NB4 (cell line): Measurements from ENCODE around the gene IKBKE.

Experiments used
- DNase-seq: peaks from one replicate; pipeline ENCODE4 v3.0.0; 2010; ENCODE audit warnings: low read depth
- H3K4me3 ChIP-seq: one replicate; pipeline ENCODE4 v1.5.1; 2011; ENCODE audit warnings: mild to moderate bottlenecking, low read depth, low read length, moderate library complexity
- MYC ChIP-seq: IDR thresholded peaks from 2 replicates; pipeline ENCODE4 v1.6.1; 2011; ENCODE audit warnings: low read depth, low read length
- POLR2A ChIP-seq: IDR thresholded peaks from 2 replicates; pipeline ENCODE4 v1.6.1; 2011; ENCODE audit warnings: mild to moderate bottlenecking; ENCODE audit not compliant: insufficient read length; ENCODE audit errors: extremely low read depth
- TF ChIP-seq, protein P1 (sequence below): IDR thresholded peaks from 2 replicates; pipeline ENCODE4 v1.6.1; 2011; ENCODE audit warnings: low read depth, low read length
- TF ChIP-seq, protein P2 (sequence below): IDR thresholded peaks from one replicate; pipeline ENCODE4 v1.5.1; 2012; ENCODE audit warnings: low read depth, low read length

The IKBKE gene

GRCh38 chr1:206469933-206470691, at the start of gene IKBKE:
TSS of gene IKBKE (plus strand) at chr1:206470476. CDS start at chr1:206473228, 2,752 bp downstream.
- TF ChIP-seq, protein P1, sequence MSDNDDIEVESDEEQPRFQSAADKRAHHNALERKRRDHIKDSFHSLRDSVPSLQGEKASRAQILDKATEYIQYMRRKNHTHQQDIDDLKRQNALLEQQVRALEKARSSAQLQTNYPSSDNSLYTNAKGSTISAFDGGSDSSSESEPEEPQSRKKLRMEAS, result peak; percentile 4; the same call in 1 of the 2 replicates
- peak; percentile 66 for TF ChIP-seq POLR2A
- TF ChIP-seq, protein P2, sequence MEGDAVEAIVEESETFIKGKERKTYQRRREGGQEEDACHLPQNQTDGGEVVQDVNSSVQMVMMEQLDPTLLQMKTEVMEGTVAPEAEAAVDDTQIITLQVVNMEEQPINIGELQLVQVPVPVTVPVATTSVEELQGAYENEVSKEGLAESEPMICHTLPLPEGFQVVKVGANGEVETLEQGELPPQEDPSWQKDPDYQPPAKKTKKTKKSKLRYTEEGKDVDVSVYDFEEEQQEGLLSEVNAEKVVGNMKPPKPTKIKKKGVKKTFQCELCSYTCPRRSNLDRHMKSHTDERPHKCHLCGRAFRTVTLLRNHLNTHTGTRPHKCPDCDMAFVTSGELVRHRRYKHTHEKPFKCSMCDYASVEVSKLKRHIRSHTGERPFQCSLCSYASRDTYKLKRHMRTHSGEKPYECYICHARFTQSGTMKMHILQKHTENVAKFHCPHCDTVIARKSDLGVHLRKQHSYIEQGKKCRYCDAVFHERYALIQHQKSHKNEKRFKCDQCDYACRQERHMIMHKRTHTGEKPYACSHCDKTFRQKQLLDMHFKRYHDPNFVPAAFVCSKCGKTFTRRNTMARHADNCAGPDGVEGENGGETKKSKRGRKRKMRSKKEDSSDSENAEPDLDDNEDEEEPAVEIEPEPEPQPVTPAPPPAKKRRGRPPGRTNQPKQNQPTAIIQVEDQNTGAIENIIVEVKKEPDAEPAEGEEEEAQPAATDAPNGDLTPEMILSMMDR, result peak; percentile 24
- peak; percentile 53 for TF ChIP-seq MYC
- peak within 1 kb of the TSS; percentile 94 for H3K4me3 ChIP-seq
- DNase-seq, result peak; percentile 95

GRCh38 chr1:206421616-206422340, 48.5 kb upstream of the IKBKE start:
- no peak overlapping the region for H3K4me3 ChIP-seq
- no peak for DNase-seq
- TF ChIP-seq, protein P1, result no peak
- TF ChIP-seq POLR2A (no peak), MYC (no peak)
- TF ChIP-seq, protein P2, result no peak

- TF ChIP-seq, protein P2, result no peak
- TF ChIP-seq, protein P1, result no peak
- TF ChIP-seq MYC (no peak), POLR2A (no peak)
- DNase-seq, result no peak
- H3K4me3 ChIP-seq, result no peak overlapping the region
These were observed 47.8 kb upstream of the IKBKE start for GRCh38 chr1:206422525-206422924.

DNA sequence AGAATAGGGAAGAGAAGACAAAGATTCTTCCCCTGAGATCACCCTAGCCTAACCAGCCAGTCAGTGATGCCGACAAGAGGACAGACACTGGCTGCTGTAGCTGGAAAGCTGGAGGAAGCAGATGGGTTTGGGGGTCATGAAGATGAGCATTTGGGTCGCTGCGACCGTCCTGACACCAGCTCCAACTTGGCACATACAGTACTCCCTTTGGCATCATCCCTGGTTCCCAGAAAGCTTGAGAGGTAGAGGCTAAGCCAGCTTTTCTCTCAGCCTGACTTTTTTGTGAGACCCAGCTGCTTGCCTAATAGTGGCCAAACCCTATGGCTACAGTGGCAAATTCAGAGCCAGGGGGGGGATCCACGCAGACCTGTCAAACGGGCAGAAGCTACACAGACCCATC, 43.0 kb upstream of the IKBKE start:
- DNase-seq, result no peak
- H3K4me3 ChIP-seq, result no peak overlapping the region
- TF ChIP-seq POLR2A, result no peak
- TF ChIP-seq, protein P2, result no peak
- no peak for TF ChIP-seq MYC

DNA sequence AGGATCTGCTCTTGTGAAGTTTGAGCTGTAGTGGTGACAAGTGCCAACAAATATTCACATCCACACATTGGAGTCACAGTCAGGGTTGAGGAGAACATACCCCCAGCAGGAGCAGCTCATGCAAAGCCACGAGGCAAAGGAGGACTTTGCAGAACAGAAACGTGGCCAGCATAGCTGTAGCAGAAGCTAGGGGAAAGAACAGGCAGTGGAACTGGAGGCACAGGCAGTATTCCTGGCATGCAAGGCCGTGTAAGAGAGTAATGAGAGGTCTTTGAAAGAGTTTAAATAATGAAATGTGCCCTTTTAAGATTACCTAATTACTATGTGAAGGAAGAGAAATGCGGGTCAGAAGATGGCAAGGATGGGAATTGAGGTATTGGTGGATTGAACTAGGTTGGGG, 40.9 kb upstream of the IKBKE start:
- DNase-seq, result no peak
- TF ChIP-seq POLR2A (no peak), MYC (no peak)
- TF ChIP-seq, protein P1, result no peak
- TF ChIP-seq, protein P2, result no peak
- H3K4me3 ChIP-seq, result no peak overlapping the region
